H1 (cell line): Measurements from ENCODE around the gene ACTR6. TPM values are rescaled to one million over a fixed set of nuclear protein-coding genes. Genes with fewer than 3 reads are reported as not detected.

ENCODE experiments used
- CTCF ChIA-PET: fragments of 300-600 bp; sonication (Branson Sonifier 250); formaldehyde crosslinking; loops from one replicate; lab custom pipeline; 2021; ENCODE audit not compliant: partially characterized antibody; lab: Charles Lee
- POLR2A ChIA-PET: fragments of 300-600 bp; sonication (Branson Sonifier 250); formaldehyde crosslinking; loops from one replicate; lab custom pipeline; 2021; ENCODE audit warnings: inconsistent platforms; ENCODE audit not compliant: partially characterized antibody; lab: Charles Lee
- DNase-seq, 2 experiments: peaks; one replicate each; pipeline versions ENCODE4 v3.0.0 to v3.0.0-alpha.2; 2010 to 2022; ENCODE audit warnings: low spot score in 2 of 2, low read depth in 1 of 2, mixed read lengths in 1 of 2
- FAIRE-seq: peaks from 2 replicates; lab custom pipeline; 2011; peaks lifted over from hg19 to GRCh38; lab: Jason Lieb, UNC
- H2AFZ ChIP-seq: 2 replicates; pipeline ENCODE4 v1.8.1; 2012; ENCODE audit warnings: low read length, inconsistent platforms
- H2AK5ac ChIP-seq: 2 replicates; pipeline ENCODE4 v1.6.1; 2013; ENCODE audit warnings: low read depth, low read length
- H2BK120ac ChIP-seq: replicated peaks from 2 replicates; pipeline ENCODE3; 2013; ENCODE audit warnings: low read depth, low read length, inconsistent platforms
- H2BK12ac ChIP-seq: 2 replicates; pipeline ENCODE4 v1.6.1; 2013; ENCODE audit warnings: low read depth, low read length
- H2BK15ac ChIP-seq: 2 replicates; pipeline ENCODE4 v1.6.1; 2013; ENCODE audit warnings: low read length
- H2BK20ac ChIP-seq: 2 replicates; pipeline ENCODE4 v1.6.1; 2013; ENCODE audit warnings: low read length
- H2BK5ac ChIP-seq: 2 replicates; pipeline ENCODE4 v1.6.1; 2013; ENCODE audit warnings: low read depth, low read length
- H3K14ac ChIP-seq: 2 replicates; pipeline ENCODE4 v1.6.1; 2013; ENCODE audit warnings: inconsistent platforms; ENCODE audit not compliant: insufficient read length
- H3K18ac ChIP-seq: 2 replicates; pipeline ENCODE4 v1.6.1; 2013; ENCODE audit warnings: low read length; ENCODE audit errors: extremely low read depth
- H3K23ac ChIP-seq: 2 replicates; pipeline ENCODE4 v1.6.1; 2013; ENCODE audit warnings: inconsistent platforms; ENCODE audit not compliant: insufficient read length
- H3K23me2 ChIP-seq: 2 replicates; pipeline ENCODE4 v1.6.1; 2013; ENCODE audit warnings: low read depth, low read length
- H3K27ac ChIP-seq: 2 replicates; pipeline ENCODE4 v1.6.1; 2011; ENCODE audit warnings: low read depth, low read length, inconsistent platforms
- H3K27me3 ChIP-seq, 4 experiments: replicated peaks in 1 of 4; 1 replicate in 1 of 4; 2 replicates in 3 of 4; pipeline versions ENCODE4 v1.6.1 to v1.8.1; 2011 to 2013; ENCODE audit warnings: low read length in 3 of 4, mild to moderate bottlenecking in 3 of 4, inconsistent platforms in 2 of 4, mixed read lengths in 2 of 4, moderate library complexity in 1 of 4; ENCODE audit not compliant: control insufficient read depth in 3 of 4, insufficient read depth in 3 of 4; ENCODE audit errors: extremely low read depth in 1 of 4
- H3K36me3 ChIP-seq, 4 experiments: 2 replicates each; pipeline versions ENCODE4 v1.6.1 to v1.8.1; 2011 to 2013; ENCODE audit warnings: mild to moderate bottlenecking in 4 of 4, low read length in 3 of 4, moderate library complexity in 2 of 4, control low read depth in 1 of 4, inconsistent platforms in 1 of 4; ENCODE audit not compliant: insufficient read depth in 4 of 4, control insufficient read depth in 2 of 4
- H3K4ac ChIP-seq: replicated peaks from 2 replicates; pipeline ENCODE3; 2013; ENCODE audit warnings: low read length, low read depth, mixed read lengths, inconsistent platforms; ENCODE audit not compliant: insufficient read length
- H3K4me1 ChIP-seq, 4 experiments: replicated peaks in 1 of 4; 1 replicate in 1 of 4; 2 replicates in 3 of 4; pipeline versions ENCODE4 v1.6.1 to v1.8.1; 2011 to 2013; ENCODE audit warnings: low read length in 3 of 4, inconsistent platforms in 2 of 4, mixed read lengths in 1 of 4; ENCODE audit not compliant: insufficient read depth in 4 of 4, control insufficient read depth in 3 of 4
- H3K4me2 ChIP-seq, 2 experiments: 2 replicates each; pipeline versions ENCODE4 v1.6.1 to v1.8.1; 2011 to 2013; ENCODE audit warnings: low read depth in 2 of 2, low read length in 2 of 2, control low read depth in 1 of 2, inconsistent platforms in 1 of 2, mild to moderate bottlenecking in 1 of 2; ENCODE audit not compliant: insufficient read depth in 1 of 2
- H3K4me3 ChIP-seq, 4 experiments: fragments of 200-600, 300-600 bp in 1 of 4; sonication (generic), shearing (Covaris generic), sonication (Bioruptor Twin) in 1 of 4; 2 replicates each; pipeline versions ENCODE4 v1.5.1 to v1.8.1; 2011 to 2016; ENCODE audit warnings: low read length in 4 of 4, low read depth in 3 of 4, control low read depth in 2 of 4, inconsistent platforms in 2 of 4, mild to moderate bottlenecking in 2 of 4, mixed read lengths in 1 of 4, moderate library complexity in 1 of 4; ENCODE audit not compliant: insufficient read depth in 2 of 4; ENCODE audit errors: extremely low read depth in 1 of 4
- H3K56ac ChIP-seq: replicated peaks from 2 replicates; pipeline ENCODE3; 2013; ENCODE audit warnings: low read depth, mild to moderate bottlenecking, mixed read lengths, low read length, inconsistent platforms; ENCODE audit not compliant: insufficient read length
- H3K79me1 ChIP-seq: 2 replicates; pipeline ENCODE4 v1.6.1; 2013; ENCODE audit warnings: low read depth, low read length, control low read depth
- H3K79me2 ChIP-seq, 2 experiments: 2 replicates each; pipeline versions ENCODE4 v1.6.1 to v1.8.1; 2012 to 2013; ENCODE audit warnings: low read length in 2 of 2, mild to moderate bottlenecking in 2 of 2, inconsistent platforms in 1 of 2; ENCODE audit not compliant: insufficient read depth in 2 of 2, control insufficient read depth in 1 of 2
- H3K9ac ChIP-seq, 4 experiments: replicated peaks in 1 of 4; 1 replicate in 1 of 4; 2 replicates in 3 of 4; pipeline versions ENCODE4 v1.6.1 to v1.8.1; 2011 to 2013; ENCODE audit warnings: low read depth in 3 of 4, low read length in 3 of 4, control low read depth in 2 of 4, mild to moderate bottlenecking in 2 of 4, moderate library complexity in 2 of 4, inconsistent platforms in 1 of 4; ENCODE audit errors: extremely low read depth in 1 of 4
- H3K9me3 ChIP-seq, 2 experiments: 2 replicates each; pipeline versions ENCODE4 v1.6.1 to v1.8.1; 2012 to 2013; ENCODE audit warnings: mild to moderate bottlenecking in 2 of 2, moderate library complexity in 2 of 2, control low read depth in 1 of 2, inconsistent platforms in 1 of 2, low read depth in 1 of 2, low read length in 1 of 2, mixed read lengths in 1 of 2; ENCODE audit not compliant: insufficient read depth in 2 of 2
- H4K20me1 ChIP-seq, 2 experiments: replicated peaks in 1 of 2; 2 replicates each; pipeline versions ENCODE3 to v1.8.1; 2011 to 2013; ENCODE audit warnings: inconsistent platforms in 2 of 2, low read length in 2 of 2, mild to moderate bottlenecking in 1 of 2; ENCODE audit not compliant: insufficient read depth in 2 of 2, control insufficient read depth in 1 of 2
- H4K5ac ChIP-seq: 2 replicates; pipeline ENCODE4 v1.6.1; 2013; ENCODE audit warnings: low read length, low read depth, mixed read lengths, inconsistent platforms; ENCODE audit not compliant: insufficient read length
- H4K8ac ChIP-seq: 2 replicates; pipeline ENCODE4 v1.8.0; 2013; ENCODE audit warnings: mild to moderate bottlenecking, moderate library complexity, low read length, inconsistent platforms; ENCODE audit not compliant: insufficient read depth; ENCODE audit errors: extremely low read depth
- H4K91ac ChIP-seq: replicated peaks from 2 replicates; pipeline ENCODE3; 2013; ENCODE audit warnings: low read length, mixed read lengths, inconsistent platforms; ENCODE audit not compliant: insufficient read length
- ATF3 ChIP-seq: IDR thresholded peaks from 2 replicates; pipeline ENCODE4 v1.6.1; 2011; ENCODE audit warnings: low read depth, mild to moderate bottlenecking, low read length; ENCODE audit not compliant: insufficient read depth
- CBX8 ChIP-seq: fragments of 300-800, 300-1000 bp; sonication (generic); IDR thresholded peaks from 2 replicates; pipeline ENCODE4 v1.7.1; 2016; ENCODE audit warnings: low read depth, low read length, borderline replicate concordance
- JUN ChIP-seq: IDR thresholded peaks from 2 replicates; pipeline ENCODE4 v1.6.1; 2011; ENCODE audit warnings: low read depth, mild to moderate bottlenecking, improper control_type of control experiment, low read length
- KDM4A ChIP-seq: IDR thresholded peaks from one replicate; pipeline ENCODE4 v1.7.1; 2012; ENCODE audit warnings: low read depth, mild to moderate bottlenecking, moderate library complexity, low read length, inconsistent platforms; ENCODE audit not compliant: severe bottlenecking
- NANOG ChIP-seq: IDR thresholded peaks from 2 replicates; pipeline ENCODE4 v1.6.1; 2011; ENCODE audit warnings: low read length, low read depth, mild to moderate bottlenecking, inconsistent platforms; ENCODE audit not compliant: insufficient read depth, poor library complexity, severe bottlenecking
- POLR2A ChIP-seq, 2 experiments: IDR thresholded peaks; 1 replicate in 1 of 2; 2 replicates in 1 of 2; pipeline ENCODE4 v1.6.1; 2011; ENCODE audit warnings: low read depth in 2 of 2, low read length in 2 of 2, mild to moderate bottlenecking in 2 of 2; ENCODE audit errors: control extremely low read depth in 1 of 2
- RNF2 ChIP-seq: fragments of 200-900, 300-1000 bp; sonication (generic); IDR thresholded peaks from 2 replicates; pipeline ENCODE4 v1.7.1; 2016; ENCODE audit warnings: borderline replicate concordance, low read depth, mild to moderate bottlenecking, antibody characterized with exemption, low read length; ENCODE audit not compliant: poor library complexity, severe bottlenecking; ENCODE audit errors: missing control alignments
- SIN3A ChIP-seq, 2 experiments: IDR thresholded peaks in 1 of 2; conservative IDR thresholded peaks in 1 of 2; 2 replicates each; pipeline ENCODE4 v1.6.1; 2011 to 2012; ENCODE audit warnings: low read length in 2 of 2, improper control_type of control experiment in 1 of 2, low read depth in 1 of 2, mild to moderate bottlenecking in 1 of 2
- SUZ12 ChIP-seq: fragments of 200-600 bp; sonication (generic); IDR thresholded peaks from 2 replicates; pipeline ENCODE4 v1.6.1; 2012; ENCODE audit warnings: mild to moderate bottlenecking, inconsistent platforms, low read length, moderate library complexity, mixed read lengths
- WGBS, 2 experiments: shearing (Covaris generic) in 1 of 2; methylation state at CpG; one replicate each; pipeline versions ENCODE4 v1.1.6 to v1.1.7; 2013 to 2015; ENCODE audit warnings: low lambda C conversion rate in 2 of 2, mixed read lengths in 2 of 2, inconsistent platforms in 1 of 2, low coverage in 1 of 2, missing lambda C conversion rate in 1 of 2; ENCODE audit not compliant: insufficient replicate concordance in 2 of 2, insufficient coverage in 1 of 2, insufficient read length in 1 of 2; ENCODE audit errors: extremely low coverage in 1 of 2, missing lambda C conversion rate in 1 of 2; 5-methylcytosine and 5-hydroxymethylcytosine counted together
- polyA plus RNA-seq, 7 experiments: library from polyadenylated mRNA; depleted of rRNA in 3 of 7; stranded (reverse) in 5 of 7; unstranded in 2 of 7; fragments of >200 nt in 5 of 7; fragments of 200-250 nt in 2 of 7; gene quantifications; 1 replicate in 5 of 7; 2 replicates in 1 of 7; 4 replicates in 1 of 7; pipeline versions ENCODE4 v1.2.1 to v1.2.3, GENCODE V29; 2011 to 2013; ENCODE audit warnings: missing spikeins in 2 of 7, mixed read lengths in 2 of 7
- total RNA-seq: library from RNA; stranded (reverse); fragmentation: NEBNext Ultra II Directional; extraction: Animal tissue kit (Norgen Biotek cat#: 25700); gene quantifications from 2 replicates; pipeline ENCODE4 v1.2.1, GENCODE V29; 2021
- TF ChIP-seq, protein P1 (sequence below): IDR thresholded peaks from 2 replicates; pipeline ENCODE4 v1.6.1; 2012; ENCODE audit warnings: inconsistent platforms

ACTR6 gene
- total and polyA plus RNA-seq, 2 of the 8 experiments (the other 6 are each of a cell fraction or from before 2014, with no cell fraction given): 10.2 to 36.8 TPM

GRCh38 chr12:100213016-100213891 lies 12.6 kb downstream of the ACTR6 start:
- no peak overlapping the region for H3K9ac ChIP-seq
- no peak overlapping the region for H3K4me3 ChIP-seq
- no peaks in the 10 kb centered on the region for H3K23me2 ChIP-seq
- no peak overlapping the region for H2BK12ac ChIP-seq
- H2AK5ac ChIP-seq: no peak overlapping the region
- FAIRE-seq: no peak
- no peak overlapping the region for H3K4me2 ChIP-seq
- H3K36me3 ChIP-seq: peaks cover 0 to 70% (median 26%) of the 10 kb centered on the region in 4 experiments; a peak in 7 of 8 replicates
- H3K27ac ChIP-seq: no peak overlapping the region
- H3K4ac ChIP-seq: no peak overlapping the region
- no peak overlapping the region for H3K14ac ChIP-seq
- CTCF ChIA-PET: no interaction called here
- no peak overlapping the region for H2BK20ac ChIP-seq
- H4K91ac ChIP-seq: no peak overlapping the region
- H4K8ac ChIP-seq: no peak overlapping the region
- H3K27me3 ChIP-seq: no peaks in the 10 kb centered on the region
- WGBS, 2 experiments: 90% methylated on average over 5 of the region's 5 CpGs; no CpG with 5 or more reads in 1 of the 2 experiments
- no peaks in the 10 kb centered on the region for H3K79me1 ChIP-seq
- no peak for DNase-seq
- H3K9me3 ChIP-seq: no peaks in the 10 kb centered on the region
- no peak overlapping the region for H2AFZ ChIP-seq
- H3K79me2 ChIP-seq: no peaks in the 10 kb centered on the region
- H3K4me1 ChIP-seq: no peaks in the 10 kb centered on the region
- peaks cover 0 to 2% of the 10 kb centered on the region in 2 experiments for H4K20me1 ChIP-seq
- POLR2A ChIA-PET: interaction anchor here (1.0 kb wide), 1 partner anchor 13 kb away, joined by 3 read pairs; the partner anchor contains the start of gene ACTR6
- H2BK5ac ChIP-seq: no peak overlapping the region
- H3K23ac ChIP-seq: no peak overlapping the region
- H4K5ac ChIP-seq: no peak overlapping the region
- no peak overlapping the region for H2BK120ac ChIP-seq
- no peak overlapping the region for H3K56ac ChIP-seq
- no peak overlapping the region for H2BK15ac ChIP-seq
- H3K18ac ChIP-seq: no peak overlapping the region
- TF ChIP-seq CBX8 (no peak), JUN (no peak), SIN3A (conservative IDR thresholded peaks at IDR 0.05 in 1 of 2, IDR thresholded peaks at IDR 0.05 in 1 of 2; ENCODE audit: low read depth in 1 of 2, low read length in 2 of 2) (no peak), ATF3 (no peak), POLR2A (IDR thresholded peaks at IDR 0.05; ENCODE audit: control extremely low read depth in 1 of 2, low read depth in 2 of 2, low read length in 2 of 2) (no peak), RNF2 (no peak), NANOG (no peak), KDM4A (no peak), SUZ12 (no peak)
- TF ChIP-seq, protein P1, sequence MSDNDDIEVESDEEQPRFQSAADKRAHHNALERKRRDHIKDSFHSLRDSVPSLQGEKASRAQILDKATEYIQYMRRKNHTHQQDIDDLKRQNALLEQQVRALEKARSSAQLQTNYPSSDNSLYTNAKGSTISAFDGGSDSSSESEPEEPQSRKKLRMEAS: no peak
